HG03460 (cell line): ENCODE data around the gene ADAM12.

Experiments used
- ATAC-seq: cut with Tn5 transposase; IDR thresholded peaks from one replicate; pipeline ENCODE4 v1.9.1; 2021; ENCODE audit not compliant: unreplicated experiment

Gene ADAM12

GRCh38 chr10:126215746-126216631 is 172.3 kb downstream of the ADAM12 start:
- no peak for ATAC-seq

GRCh38 chr10:126214679-126215078 is 173.6 kb downstream of the ADAM12 start:
- no peak for ATAC-seq

- ATAC-seq, result no peak
Observed at GRCh38 chr10:126214021-126214420, 174.3 kb downstream of the ADAM12 start.

- ATAC-seq, result no peak
Observed at GRCh38 chr10:126212738-126213137, 175.5 kb downstream of the ADAM12 start.

GRCh38 chr10:126210051-126210651 is 178.1 kb downstream of the ADAM12 start:
- ATAC-seq, result no peak

- no peak for ATAC-seq
Observed at GRCh38 chr10:126209451-126209850, 178.8 kb downstream of the ADAM12 start.

- ATAC-seq, result no peak
Observed at GRCh38 chr10:126208726-126209302, 179.5 kb downstream of the ADAM12 start.

- ATAC-seq, result no peak
Observed at GRCh38 chr10:126207851-126208250, 180.4 kb downstream of the ADAM12 start.

- ATAC-seq, result no peak
Observed at GRCh38 chr10:126207313-126207771, 180.9 kb downstream of the ADAM12 start.

- ATAC-seq, result no peak
Observed at GRCh38 chr10:126205486-126206205, 182.6 kb downstream of the ADAM12 start.

GRCh38 chr10:126204320-126204719 is 184.0 kb downstream of the ADAM12 start:
- no peak for ATAC-seq

GRCh38 chr10:126203746-126204145 is 184.5 kb downstream of the ADAM12 start:
- no peak for ATAC-seq

- no peak for ATAC-seq
Observed at GRCh38 chr10:126201603-126202002, 186.7 kb downstream of the ADAM12 start.

GRCh38 chr10:126199221-126199998 is 188.9 kb downstream of the ADAM12 start:
- ATAC-seq, result no peak

- ATAC-seq, result no peak
Observed at GRCh38 chr10:126198681-126199080, 189.6 kb downstream of the ADAM12 start.

- ATAC-seq, result no peak
Observed at GRCh38 chr10:126197036-126197543, 191.2 kb downstream of the ADAM12 start.

- no peak for ATAC-seq
Observed at GRCh38 chr10:126196281-126196680, 192.0 kb downstream of the ADAM12 start.

GRCh38 chr10:126191192-126191591 is 197.1 kb downstream of the ADAM12 start:
- no peak for ATAC-seq

- ATAC-seq, result no peak
Observed at GRCh38 chr10:126188679-126189200, 199.5 kb downstream of the ADAM12 start.

- no peak for ATAC-seq
Observed at GRCh38 chr10:126187399-126187798, 200.9 kb downstream of the ADAM12 start.
